DND-41 (cell line): Measurements from ENCODE around the gene PSEN1.

ENCODE experiments used
- ATAC-seq: fragments of 200-7000 bp; cut with Tn5 transposase; 3 replicates; pipeline ENCODE4 v1.9.1; 2021; ENCODE audit warnings: low read depth; ENCODE audit not compliant: insufficient read depth
- DNase-seq: peaks from one replicate; pipeline ENCODE4 v3.0.0-alpha.2; 2020
- H2AFZ ChIP-seq: 2 replicates; pipeline ENCODE4 v1.6.0; 2012; ENCODE audit warnings: low read depth, low read length
- H3K27ac ChIP-seq: 2 replicates; pipeline ENCODE4 v1.5.1; 2012; ENCODE audit warnings: low read length, inconsistent platforms
- H3K27me3 ChIP-seq: fragments of 200-600 bp; sonication (generic); 2 replicates; pipeline ENCODE4 v1.6.0; 2012; ENCODE audit warnings: low read length, mild to moderate bottlenecking, inconsistent platforms; ENCODE audit not compliant: insufficient read depth, poor library complexity
- H3K36me3 ChIP-seq: 2 replicates; pipeline ENCODE4 v1.5.1; 2012; ENCODE audit warnings: low read length, inconsistent platforms; ENCODE audit not compliant: insufficient read depth
- H3K4me1 ChIP-seq: 2 replicates; pipeline ENCODE4 v1.5.1; 2012; ENCODE audit warnings: mild to moderate bottlenecking, low read length; ENCODE audit not compliant: insufficient read depth
- H3K4me2 ChIP-seq: 2 replicates; pipeline ENCODE4 v1.6.0; 2012; ENCODE audit warnings: mild to moderate bottlenecking, moderate library complexity, low read length, inconsistent platforms; ENCODE audit not compliant: insufficient read depth
- H3K4me3 ChIP-seq, 2 experiments: fragments of 200-600 bp in 1 of 2; shearing (Covaris generic) in 1 of 2; 2 replicates each; pipeline ENCODE4 v1.5.1; 2012 to 2016; ENCODE audit warnings: inconsistent platforms in 2 of 2, low read length in 2 of 2, mild to moderate bottlenecking in 2 of 2, low read depth in 1 of 2, moderate library complexity in 1 of 2
- H3K79me2 ChIP-seq: 2 replicates; pipeline ENCODE4 v1.6.0; 2012; ENCODE audit warnings: low read length, inconsistent platforms; ENCODE audit not compliant: insufficient read depth
- H3K9ac ChIP-seq: 2 replicates; pipeline ENCODE4 v1.6.0; 2012; ENCODE audit warnings: low read depth, mild to moderate bottlenecking, inconsistent platforms, low read length, moderate library complexity
- H3K9me3 ChIP-seq: 2 replicates; pipeline ENCODE4 v1.5.1; 2012; ENCODE audit warnings: low read length, moderate library complexity, mild to moderate bottlenecking, inconsistent platforms; ENCODE audit not compliant: insufficient read depth, severe bottlenecking
- H4K20me1 ChIP-seq: 2 replicates; pipeline ENCODE4 v1.6.0; 2012; ENCODE audit warnings: low read length; ENCODE audit not compliant: insufficient read depth
- CTCF ChIP-seq: IDR thresholded peaks from 2 replicates; pipeline ENCODE4 v1.5.1; 2012; ENCODE audit warnings: borderline replicate concordance, low read length, moderate library complexity, mild to moderate bottlenecking; ENCODE audit not compliant: poor library complexity, severe bottlenecking; ENCODE audit errors: extremely low read depth
- EZH2 ChIP-seq: IDR thresholded peaks from 3 replicates; pipeline ENCODE4 v1.6.1; 2012; ENCODE audit warnings: borderline replicate concordance, low read depth, mild to moderate bottlenecking, moderate library complexity, low read length, inconsistent platforms; ENCODE audit not compliant: severe bottlenecking

PSEN1 gene

GRCh38 chr14:73170686-73171085 is 34.4 kb downstream of the PSEN1 start:
- no peak for DNase-seq

GRCh38 chr14:73172500-73172899 is 36.2 kb downstream of the PSEN1 start:
- Histone ChIP-seq H3K9me3 (no peaks in the 10 kb centered on the region), H3K27me3 (no peaks in the 10 kb centered on the region), H3K36me3 (peaks cover 63% of the 10 kb centered on the region), H3K4me1 (no peaks in the 10 kb centered on the region), H3K9ac (no peak overlapping the region), H3K4me3 (no peak overlapping the region), H3K27ac (no peak overlapping the region), H3K4me2 (no peak overlapping the region), H2AFZ (no peak overlapping the region), H3K79me2 (no peaks in the 10 kb centered on the region), H4K20me1 (peaks cover 4% of the 10 kb centered on the region; the same call in 1 of the 2 replicates)
- ATAC-seq (no peak), DNase-seq (no peak)
- TF ChIP-seq EZH2 (no peak), CTCF (no peak)

More at GRCh38 chr14:73170686-73171085, 34.4 kb downstream of the PSEN1 start:
- H2AFZ ChIP-seq, result no peak overlapping the region
- H3K36me3 ChIP-seq, result peaks cover 58% of the 10 kb centered on the region
- H3K9ac ChIP-seq, result no peak overlapping the region
- peaks cover 4% of the 10 kb centered on the region; the same call in 1 of the 2 replicates for H4K20me1 ChIP-seq
- ATAC-seq, result no peak
- H3K27me3 ChIP-seq, result no peaks in the 10 kb centered on the region
- no peaks in the 10 kb centered on the region for H3K4me1 ChIP-seq
- H3K4me2 ChIP-seq, result no peak overlapping the region
- TF ChIP-seq EZH2 (no peak), CTCF (no peak)
- H3K79me2 ChIP-seq, result no peaks in the 10 kb centered on the region
- H3K9me3 ChIP-seq, result no peaks in the 10 kb centered on the region
- no peak overlapping the region for H3K27ac ChIP-seq
- no peak overlapping the region for H3K4me3 ChIP-seq

GRCh38 chr14:73173092-73173735 is 36.9 kb downstream of the PSEN1 start:
- no peak overlapping the region for H3K4me2 ChIP-seq
- DNase-seq (no peak), ATAC-seq (peak; percentile 52; the same call in 1 of the 3 replicates)
- no peak overlapping the region for H3K4me3 ChIP-seq
- peaks cover 4% of the 10 kb centered on the region; the same call in 1 of the 2 replicates for H4K20me1 ChIP-seq
- TF ChIP-seq EZH2 (no peak), CTCF (peak; percentile 53)
- H3K9me3 ChIP-seq, result no peaks in the 10 kb centered on the region
- H3K27ac ChIP-seq, result no peak overlapping the region
- H3K36me3 ChIP-seq, result peaks cover 62% of the 10 kb centered on the region
- no peaks in the 10 kb centered on the region for H3K27me3 ChIP-seq
- H2AFZ ChIP-seq, result no peak overlapping the region
- H3K9ac ChIP-seq, result no peak overlapping the region
- no peaks in the 10 kb centered on the region for H3K4me1 ChIP-seq
- H3K79me2 ChIP-seq, result no peaks in the 10 kb centered on the region
